Measurements from ENCODE around the gene FUT9.
"Not testable (repeated sequence)": the region's sequence is repeated elsewhere in the genome, so short reads cannot be mapped to it uniquely, and the experiment has no call there.

The FUT9 gene

GRCh38 chr6:96237638-96238347 is 222.0 kb downstream of the FUT9 start:
- Histone ChIP-seq H3K27me3 (replicated peaks; ENCODE audit: control insufficient read depth, insufficient read depth, low read length, poor library complexity, severe bottlenecking) (no peaks in the 10 kb centered on the region), H3K9me3 (ENCODE audit: control insufficient read depth, low read length) (no peaks in the 10 kb centered on the region), H3K27ac (ENCODE audit: insufficient read depth, low read length, poor library complexity, severe bottlenecking) (no peak overlapping the region), H3K36me3 (ENCODE audit: control insufficient read depth, insufficient read depth, low read length) (no peaks in the 10 kb centered on the region), H3K4me3 (ENCODE audit: insufficient read depth, low read depth, low read length, poor library complexity, severe bottlenecking) (no peak overlapping the region), H3K4me1 (ENCODE audit: control insufficient read depth, insufficient read depth, low read length, poor library complexity, severe bottlenecking) (no peaks in the 10 kb centered on the region)
- no peak for DNase-seq

- no peak overlapping the region for H3K4me3 ChIP-seq (ENCODE audit: insufficient read depth, low read depth, low read length, poor library complexity, severe bottlenecking)
- H3K4me1 ChIP-seq (ENCODE audit: control insufficient read depth, insufficient read depth, low read length, poor library complexity, severe bottlenecking): no peaks in the 10 kb centered on the region
- H3K27ac ChIP-seq (ENCODE audit: insufficient read depth, low read length, poor library complexity, severe bottlenecking): no peak overlapping the region
- no peaks in the 10 kb centered on the region for H3K9me3 ChIP-seq (ENCODE audit: control insufficient read depth, low read length)
- H3K36me3 ChIP-seq (ENCODE audit: control insufficient read depth, insufficient read depth, low read length): no peaks in the 10 kb centered on the region
- no peak for DNase-seq
- H3K27me3 ChIP-seq (replicated peaks; ENCODE audit: control insufficient read depth, insufficient read depth, low read length, poor library complexity, severe bottlenecking): no peaks in the 10 kb centered on the region
Measured at GRCh38 chr6:96246563-96246962, 230.8 kb downstream of the FUT9 start.

GRCh38 chr6:96249755-96250154 is 234.0 kb downstream of the FUT9 start:
- Histone ChIP-seq H3K4me3 (ENCODE audit: insufficient read depth, low read depth, low read length, poor library complexity, severe bottlenecking) (no peak overlapping the region), H3K9me3 (ENCODE audit: control insufficient read depth, low read length) (no peaks in the 10 kb centered on the region), H3K27me3 (replicated peaks; ENCODE audit: control insufficient read depth, insufficient read depth, low read length, poor library complexity, severe bottlenecking) (no peaks in the 10 kb centered on the region), H3K36me3 (ENCODE audit: control insufficient read depth, insufficient read depth, low read length) (no peaks in the 10 kb centered on the region), H3K27ac (ENCODE audit: insufficient read depth, low read length, poor library complexity, severe bottlenecking) (no peak overlapping the region), H3K4me1 (ENCODE audit: control insufficient read depth, insufficient read depth, low read length, poor library complexity, severe bottlenecking) (no peaks in the 10 kb centered on the region)
- no peak for DNase-seq

- Histone ChIP-seq H3K4me1 (ENCODE audit: control insufficient read depth, insufficient read depth, low read length, poor library complexity, severe bottlenecking) (no peaks in the 10 kb centered on the region), H3K4me3 (ENCODE audit: insufficient read depth, low read depth, low read length, poor library complexity, severe bottlenecking) (no peak overlapping the region), H3K36me3 (ENCODE audit: control insufficient read depth, insufficient read depth, low read length) (no peaks in the 10 kb centered on the region), H3K27ac (ENCODE audit: insufficient read depth, low read length, poor library complexity, severe bottlenecking) (no peak overlapping the region), H3K27me3 (replicated peaks; ENCODE audit: control insufficient read depth, insufficient read depth, low read length, poor library complexity, severe bottlenecking) (no peaks in the 10 kb centered on the region), H3K9me3 (ENCODE audit: control insufficient read depth, low read length) (no peaks in the 10 kb centered on the region)
- DNase-seq: no peak
Measured at GRCh38 chr6:96257751-96258150, 242.0 kb downstream of the FUT9 start.

- H3K4me3 ChIP-seq (ENCODE audit: insufficient read depth, low read depth, low read length, poor library complexity, severe bottlenecking); H3K9me3 ChIP-seq (ENCODE audit: control insufficient read depth, low read length); H3K27ac ChIP-seq (ENCODE audit: insufficient read depth, low read length, poor library complexity, severe bottlenecking); H3K36me3 ChIP-seq (ENCODE audit: control insufficient read depth, insufficient read depth, low read length); H3K27me3 ChIP-seq (replicated peaks; ENCODE audit: control insufficient read depth, insufficient read depth, low read length, poor library complexity, severe bottlenecking); DNase-seq; H3K4me1 ChIP-seq (ENCODE audit: control insufficient read depth, insufficient read depth, low read length, poor library complexity, severe bottlenecking): not testable (repeated sequence)
Measured at GRCh38 chr6:96260787-96261430, 245.1 kb downstream of the FUT9 start.

All from effector memory CD4-positive, alpha-beta T cell (primary cell).